Measurements from ENCODE around the gene BRD7. TPM values are rescaled to one million over a fixed set of nuclear protein-coding genes. Genes with fewer than 3 reads are reported as not detected.

Gene BRD7
- total and polyA plus RNA-seq, 2 of the 13 experiments (the other 11 are each of a cell fraction or from before 2014, with no cell fraction given) = 82.3 to 149 TPM

DNA sequence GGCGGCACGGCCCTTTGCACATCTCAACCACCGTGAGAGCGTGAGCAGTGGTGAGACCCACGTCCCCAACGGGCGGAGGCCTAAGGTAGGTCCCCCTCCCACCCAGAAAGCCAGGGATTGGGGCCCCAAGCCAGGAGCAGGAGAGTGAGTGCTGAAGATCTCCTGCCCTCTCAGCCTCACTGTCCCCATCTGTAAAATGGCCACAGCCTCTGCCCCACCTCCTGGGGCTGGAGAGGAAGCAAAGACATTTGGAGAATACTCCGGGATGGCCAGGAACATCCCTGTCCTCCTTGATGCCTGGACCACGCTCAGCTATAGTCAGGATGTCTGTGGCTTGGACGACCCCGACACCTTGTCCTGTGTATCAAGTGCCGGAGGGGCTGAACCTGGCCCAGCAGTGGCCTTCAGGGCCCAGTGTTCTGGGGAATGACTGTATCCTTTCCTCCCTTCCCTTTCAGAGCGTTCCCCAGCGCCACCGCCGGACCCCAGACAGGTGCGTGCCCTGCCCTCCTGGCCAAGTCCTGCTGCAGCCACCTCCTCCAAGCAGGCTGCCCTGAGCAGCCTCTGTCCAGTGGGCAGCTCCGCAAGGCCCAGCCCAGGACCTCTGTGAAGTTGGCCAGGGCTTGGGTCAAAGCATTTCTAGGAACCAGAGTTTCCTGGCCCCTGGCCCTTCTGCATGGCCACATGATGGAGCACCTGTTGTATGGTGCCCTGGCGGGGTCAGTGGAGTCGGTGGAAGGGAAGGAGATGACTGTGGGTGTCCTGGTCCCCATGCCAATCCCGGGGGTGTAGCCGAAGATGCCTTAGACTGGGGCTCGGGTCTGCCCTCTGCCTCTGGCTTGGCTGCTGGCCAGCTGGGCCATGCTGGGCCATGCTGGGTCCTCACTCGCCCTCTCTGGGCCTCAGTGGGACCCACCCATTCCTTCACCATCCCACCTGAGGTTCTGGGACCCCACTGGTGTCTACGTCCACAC is 64.0 kb downstream of the BRD7 start (continued):
- TF ChIP-seq CHD4 (IDR thresholded peaks at IDR 0.05; ENCODE audit: borderline replicate concordance, low read length) = peak; percentile 34; the same call in 1 of the 2 replicates
- TF ChIP-seq, protein P1, sequence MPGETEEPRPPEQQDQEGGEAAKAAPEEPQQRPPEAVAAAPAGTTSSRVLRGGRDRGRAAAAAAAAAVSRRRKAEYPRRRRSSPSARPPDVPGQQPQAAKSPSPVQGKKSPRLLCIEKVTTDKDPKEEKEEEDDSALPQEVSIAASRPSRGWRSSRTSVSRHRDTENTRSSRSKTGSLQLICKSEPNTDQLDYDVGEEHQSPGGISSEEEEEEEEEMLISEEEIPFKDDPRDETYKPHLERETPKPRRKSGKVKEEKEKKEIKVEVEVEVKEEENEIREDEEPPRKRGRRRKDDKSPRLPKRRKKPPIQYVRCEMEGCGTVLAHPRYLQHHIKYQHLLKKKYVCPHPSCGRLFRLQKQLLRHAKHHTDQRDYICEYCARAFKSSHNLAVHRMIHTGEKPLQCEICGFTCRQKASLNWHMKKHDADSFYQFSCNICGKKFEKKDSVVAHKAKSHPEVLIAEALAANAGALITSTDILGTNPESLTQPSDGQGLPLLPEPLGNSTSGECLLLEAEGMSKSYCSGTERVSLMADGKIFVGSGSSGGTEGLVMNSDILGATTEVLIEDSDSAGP (CRISPR knock-in tag; IDR thresholded peaks at IDR 0.05; ENCODE audit: borderline replicate concordance) = peak; percentile 10
- peak; percentile 96 for TF ChIP-seq ZNF629 (CRISPR knock-in tag; conservative IDR thresholded peaks at IDR 0.05)
- no peak for TF ChIP-seq ERF (CRISPR knock-in tag; IDR thresholded peaks at IDR 0.05)
- 0 out of 2 replicates have a peak, but pooled peaks have one; percentile 38 for TF ChIP-seq DNMT1 (CRISPR knock-in tag; IDR thresholded peaks at IDR 0.05)
- TF ChIP-seq SP4 (CRISPR knock-in tag; IDR thresholded peaks at IDR 0.05) = 0 out of 2 replicates have a peak, but pooled peaks have one; percentile 19
- peak; percentile 98 for TF ChIP-seq ZNF768 (CRISPR knock-in tag; IDR thresholded peaks at IDR 0.05)
- peak; percentile 86 for TF ChIP-seq ZMYM3 (CRISPR knock-in tag; IDR thresholded peaks at IDR 0.05)
- no peak for TF ChIP-seq MAZ (IDR thresholded peaks at IDR 0.05; ENCODE audit: borderline replicate concordance, low read depth, low read length)
- TF ChIP-seq MAZ (CRISPR knock-in tag; IDR thresholded peaks at IDR 0.05; ENCODE audit: low read depth) = no peak

All from HepG2 (cell line).